Thyroid gland (tissue), 4 donors: ENCODE data around the gene EBF3.

Experiments
- POLR2A ChIP-seq, 2 donors: fragments of 450-650 bp; IDR thresholded peaks; one replicate each; pipeline ENCODE4 v1.6.1; 2017; ENCODE audit warnings: antibody characterized with exemption in 2 of 2, mild to moderate bottlenecking in 2 of 2, moderate library complexity in 1 of 2
- TF ChIP-seq, protein P1 (sequence below), 6 experiments: fragments of 200-600 bp in 3 of 6; fragments of 450-650 bp in 3 of 6; sonication (generic) in 3 of 6; IDR thresholded peaks; one replicate each; pipeline ENCODE4 v1.5.1; 2016 to 2019; ENCODE audit warnings: antibody characterized with exemption in 6 of 6, mild to moderate bottlenecking in 2 of 6, inconsistent platforms in 1 of 6, moderate library complexity in 1 of 6

DNA sequence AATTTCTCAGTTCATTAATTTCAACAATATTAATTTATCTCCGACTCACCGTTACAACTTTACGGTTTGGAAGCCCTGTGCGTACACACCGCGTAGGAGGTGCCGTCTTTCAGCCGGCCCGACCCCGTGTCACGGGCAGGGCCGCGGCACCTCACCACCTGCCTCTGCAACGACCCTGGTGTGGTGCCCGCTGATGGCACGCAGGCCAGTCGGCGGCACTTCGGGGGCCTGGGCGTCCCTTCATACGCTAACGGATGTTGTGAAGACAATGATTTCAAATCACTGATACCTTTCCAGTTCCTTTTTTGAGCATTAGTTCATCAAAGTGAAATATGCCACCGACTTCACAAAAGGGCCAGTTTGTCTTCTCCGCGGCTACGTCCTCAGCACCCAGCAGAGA lies 125.3 kb downstream of the EBF3 start:
- TF ChIP-seq, protein P1, sequence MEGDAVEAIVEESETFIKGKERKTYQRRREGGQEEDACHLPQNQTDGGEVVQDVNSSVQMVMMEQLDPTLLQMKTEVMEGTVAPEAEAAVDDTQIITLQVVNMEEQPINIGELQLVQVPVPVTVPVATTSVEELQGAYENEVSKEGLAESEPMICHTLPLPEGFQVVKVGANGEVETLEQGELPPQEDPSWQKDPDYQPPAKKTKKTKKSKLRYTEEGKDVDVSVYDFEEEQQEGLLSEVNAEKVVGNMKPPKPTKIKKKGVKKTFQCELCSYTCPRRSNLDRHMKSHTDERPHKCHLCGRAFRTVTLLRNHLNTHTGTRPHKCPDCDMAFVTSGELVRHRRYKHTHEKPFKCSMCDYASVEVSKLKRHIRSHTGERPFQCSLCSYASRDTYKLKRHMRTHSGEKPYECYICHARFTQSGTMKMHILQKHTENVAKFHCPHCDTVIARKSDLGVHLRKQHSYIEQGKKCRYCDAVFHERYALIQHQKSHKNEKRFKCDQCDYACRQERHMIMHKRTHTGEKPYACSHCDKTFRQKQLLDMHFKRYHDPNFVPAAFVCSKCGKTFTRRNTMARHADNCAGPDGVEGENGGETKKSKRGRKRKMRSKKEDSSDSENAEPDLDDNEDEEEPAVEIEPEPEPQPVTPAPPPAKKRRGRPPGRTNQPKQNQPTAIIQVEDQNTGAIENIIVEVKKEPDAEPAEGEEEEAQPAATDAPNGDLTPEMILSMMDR (IDR thresholded peaks at IDR 0.05), result no peak
- TF ChIP-seq POLR2A (IDR thresholded peaks at IDR 0.05), result no peak
